HepG2 (cell line): ENCODE data around the gene NRBP1. TPM values are rescaled to one million over a fixed set of nuclear protein-coding genes. Genes with fewer than 3 reads are reported as not detected.

Experiments
- ARID2 ChIP-seq: sonication (generic); formaldehyde crosslinking; IDR thresholded peaks from 2 replicates; pipeline ENCODE4 v1.8.1; 2022; ENCODE audit warnings: mild to moderate bottlenecking, missing genetic modification reagents, borderline replicate concordance
- DPF2 ChIP-seq: sonication (generic); formaldehyde crosslinking; IDR thresholded peaks from 2 replicates; pipeline ENCODE4 v1.4.0; 2020; ENCODE audit warnings: mild to moderate bottlenecking, low read depth, missing genetic modification reagents, borderline replicate concordance
- HDAC1 ChIP-seq: sonication (generic); formaldehyde crosslinking; IDR thresholded peaks from 2 replicates; pipeline ENCODE4 v1.5.1; 2020; ENCODE audit warnings: mild to moderate bottlenecking, missing genetic modification reagents
- HOXA5 ChIP-seq: sonication (generic); formaldehyde crosslinking; IDR thresholded peaks from 2 replicates; pipeline ENCODE4 v1.4.0; 2020; ENCODE audit warnings: missing genetic modification reagents
- HOXD1 ChIP-seq: sonication (generic); formaldehyde crosslinking; IDR thresholded peaks from 2 replicates; pipeline ENCODE4 v1.5.0; 2020; ENCODE audit warnings: missing genetic modification reagents
- MEIS2 ChIP-seq: sonication (generic); formaldehyde crosslinking; IDR thresholded peaks from 2 replicates; pipeline ENCODE4 v1.9.0; 2021; ENCODE audit warnings: mild to moderate bottlenecking, missing genetic modification reagents
- NFE2 ChIP-seq: sonication (generic); formaldehyde crosslinking; IDR thresholded peaks from 2 replicates; pipeline ENCODE4 v1.4.0; 2020; ENCODE audit warnings: missing genetic modification reagents
- NFYC ChIP-seq: IDR thresholded peaks from 2 replicates; pipeline ENCODE4 v1.6.1; 2016; ENCODE audit warnings: missing genetic modification reagents, missing compliant biosample characterization
- SMAD3 ChIP-seq: sonication (generic); formaldehyde crosslinking; IDR thresholded peaks from 2 replicates; pipeline ENCODE4 v1.4.0; 2020; ENCODE audit warnings: missing genetic modification reagents
- TAF15 ChIP-seq: fragments of 200-400 bp; formaldehyde crosslinking; IDR thresholded peaks from one replicate; pipeline ENCODE4 v1.6.1; 2018; ENCODE audit warnings: mild to moderate bottlenecking, low read depth, low read length; ENCODE audit not compliant: poor library complexity, severe bottlenecking
- TOE1 ChIP-seq: sonication (generic); formaldehyde crosslinking; IDR thresholded peaks from 2 replicates; pipeline ENCODE4 v1.4.0; 2020; ENCODE audit warnings: mild to moderate bottlenecking, missing genetic modification reagents
- ZNF264 ChIP-seq: sonication (generic); formaldehyde crosslinking; IDR thresholded peaks from 2 replicates; pipeline ENCODE4 v1.4.0; 2020; ENCODE audit warnings: missing genetic modification reagents
- ZNF451 ChIP-seq: sonication (generic); formaldehyde crosslinking; IDR thresholded peaks from 2 replicates; pipeline ENCODE4 v1.5.0; 2020; ENCODE audit warnings: mild to moderate bottlenecking, missing genetic modification reagents
- ZNF567 ChIP-seq: sonication (generic); formaldehyde crosslinking; IDR thresholded peaks from 2 replicates; pipeline ENCODE4 v1.8.1; 2023; ENCODE audit warnings: mild to moderate bottlenecking, missing genetic modification reagents, borderline replicate concordance
- ZNF577 ChIP-seq: sonication (generic); formaldehyde crosslinking; IDR thresholded peaks from 2 replicates; pipeline ENCODE4 v1.4.0; 2020; ENCODE audit warnings: mild to moderate bottlenecking, low read depth, missing genetic modification reagents, borderline replicate concordance
- ZNF629 ChIP-seq: sonication (generic); formaldehyde crosslinking; conservative IDR thresholded peaks from 2 replicates; pipeline ENCODE4 v1.5.0; 2020; ENCODE audit warnings: missing genetic modification reagents
- ZNF878 ChIP-seq: sonication (generic); formaldehyde crosslinking; IDR thresholded peaks from 2 replicates; pipeline ENCODE4 v1.8.1; 2023; ENCODE audit warnings: mild to moderate bottlenecking, missing genetic modification reagents, moderate library complexity
- polyA plus RNA-seq, 8 experiments: library from polyadenylated mRNA; depleted of rRNA in 3 of 8; stranded (reverse) in 7 of 8; unstranded in 1 of 8; fragments of >200 nt; fragmentation: Illumina TruSeq in 4 of 8; extraction: Trizol in 4 of 8; gene quantifications; 2 replicates each; pipeline versions ENCODE4 v1.2.1 to v1.2.3, GENCODE V29; 2011 to 2016; ENCODE audit warnings: low read depth in 4 of 8, missing spikeins in 1 of 8, mixed read lengths in 1 of 8; ENCODE audit not compliant: insufficient read depth in 1 of 8
- total RNA-seq, 5 experiments: library from RNA; depleted of rRNA; stranded (reverse); fragments of >200 nt; fragmentation: Illumina TruSeq; extraction: Trizol; gene quantifications; 2 replicates each; pipeline ENCODE4 v1.2.3, GENCODE V29; 2016; ENCODE audit warnings: low read depth in 1 of 5
- TF ChIP-seq, protein P1 (sequence below): sonication (generic); formaldehyde crosslinking; IDR thresholded peaks from 2 replicates; pipeline ENCODE4 v1.5.0; 2020; ENCODE audit warnings: missing genetic modification reagents
- TF ChIP-seq, protein P2 (sequence below): sonication (generic); formaldehyde crosslinking; IDR thresholded peaks from 2 replicates; pipeline ENCODE4 v1.4.0; 2020; ENCODE audit warnings: mild to moderate bottlenecking, missing genetic modification reagents, borderline replicate concordance
- TF ChIP-seq, protein P3 (sequence below): sonication (generic); formaldehyde crosslinking; IDR thresholded peaks from 2 replicates; pipeline ENCODE4 v1.4.0; 2020; ENCODE audit warnings: missing genetic modification reagents, mild to moderate bottlenecking, borderline replicate concordance

Gene NRBP1
- total and polyA plus RNA-seq, 2 of the 13 experiments (the other 11 are each of a cell fraction or from before 2014, with no cell fraction given) = 165 to 240 TPM

DNA sequence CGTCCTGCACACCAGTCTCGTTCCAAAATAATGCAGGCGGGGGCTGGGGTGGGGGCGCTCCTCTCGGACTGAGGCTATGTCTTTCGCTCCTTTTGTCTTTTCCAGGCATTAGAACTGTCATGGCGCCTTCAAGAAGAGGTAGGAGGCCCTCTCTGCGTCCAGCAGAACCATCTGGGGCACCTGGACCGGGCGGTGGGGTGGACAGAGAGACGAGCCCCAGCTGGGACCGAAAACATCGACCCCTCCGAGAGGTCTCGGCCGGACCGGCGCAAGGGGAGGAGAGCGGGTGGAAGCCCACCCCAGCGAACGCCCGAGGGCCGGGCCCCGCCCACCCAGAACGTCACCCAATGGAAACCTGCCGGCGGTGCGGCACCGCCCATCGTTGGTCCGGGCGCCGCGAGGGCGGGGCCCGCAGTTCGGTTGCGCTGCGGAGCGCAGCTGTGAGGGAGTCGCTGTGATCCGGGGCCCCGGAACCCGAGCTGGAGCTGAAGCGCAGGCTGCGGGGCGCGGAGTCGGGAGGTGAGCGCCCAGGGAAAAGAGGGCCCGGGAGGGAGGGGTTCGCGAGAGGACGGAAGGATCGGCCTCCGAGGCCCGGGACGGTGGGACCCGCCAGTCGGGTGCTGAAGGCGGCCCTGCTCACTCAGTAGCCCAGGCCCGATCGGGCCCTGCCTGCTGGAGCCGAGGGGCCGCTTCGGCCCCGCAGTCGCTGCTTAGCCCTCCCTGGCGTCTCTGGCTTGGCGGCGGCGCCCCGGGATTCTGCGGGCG lies at the start of gene NRBP1 (continued):
- TF ChIP-seq TAF15 (peak; percentile 99), NFE2 (CRISPR knock-in tag) (0 out of 2 replicates have a peak, but pooled peaks have one; percentile 11), HOXD1 (CRISPR knock-in tag) (peak; percentile 70), ZNF451 (peak; percentile 85), ARID2 (CRISPR knock-in tag) (no peak), NFYC (CRISPR knock-in tag) (peak; percentile 81), MEIS2 (peak; percentile 20; the same call in 1 of the 2 replicates), ZNF577 (CRISPR knock-in tag) (no peak), SMAD3 (CRISPR knock-in tag) (0 out of 2 replicates have a peak, but pooled peaks have one; percentile 17), DPF2 (CRISPR knock-in tag) (no peak), ZNF264 (CRISPR knock-in tag) (peak; percentile 34; the same call in 1 of the 2 replicates), TOE1 (no peak), ZNF878 (CRISPR knock-in tag) (peak; percentile 71), ZNF567 (CRISPR knock-in tag) (peak; percentile 71; the same call in 1 of the 2 replicates), HDAC1 (peak; percentile 91), HOXA5 (CRISPR knock-in tag) (peak; percentile 97), ZNF629 (CRISPR knock-in tag) (no peak)
- TF ChIP-seq, protein P1, sequence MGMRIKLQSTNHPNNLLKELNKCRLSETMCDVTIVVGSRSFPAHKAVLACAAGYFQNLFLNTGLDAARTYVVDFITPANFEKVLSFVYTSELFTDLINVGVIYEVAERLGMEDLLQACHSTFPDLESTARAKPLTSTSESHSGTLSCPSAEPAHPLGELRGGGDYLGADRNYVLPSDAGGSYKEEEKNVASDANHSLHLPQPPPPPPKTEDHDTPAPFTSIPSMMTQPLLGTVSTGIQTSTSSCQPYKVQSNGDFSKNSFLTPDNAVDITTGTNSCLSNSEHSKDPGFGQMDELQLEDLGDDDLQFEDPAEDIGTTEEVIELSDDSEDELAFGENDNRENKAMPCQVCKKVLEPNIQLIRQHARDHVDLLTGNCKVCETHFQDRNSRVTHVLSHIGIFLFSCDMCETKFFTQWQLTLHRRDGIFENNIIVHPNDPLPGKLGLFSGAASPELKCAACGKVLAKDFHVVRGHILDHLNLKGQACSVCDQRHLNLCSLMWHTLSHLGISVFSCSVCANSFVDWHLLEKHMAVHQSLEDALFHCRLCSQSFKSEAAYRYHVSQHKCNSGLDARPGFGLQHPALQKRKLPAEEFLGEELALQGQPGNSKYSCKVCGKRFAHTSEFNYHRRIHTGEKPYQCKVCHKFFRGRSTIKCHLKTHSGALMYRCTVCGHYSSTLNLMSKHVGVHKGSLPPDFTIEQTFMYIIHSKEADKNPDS (CRISPR knock-in tag) = peak; percentile 87; the same call in 1 of the 2 replicates
- TF ChIP-seq, protein P2, sequence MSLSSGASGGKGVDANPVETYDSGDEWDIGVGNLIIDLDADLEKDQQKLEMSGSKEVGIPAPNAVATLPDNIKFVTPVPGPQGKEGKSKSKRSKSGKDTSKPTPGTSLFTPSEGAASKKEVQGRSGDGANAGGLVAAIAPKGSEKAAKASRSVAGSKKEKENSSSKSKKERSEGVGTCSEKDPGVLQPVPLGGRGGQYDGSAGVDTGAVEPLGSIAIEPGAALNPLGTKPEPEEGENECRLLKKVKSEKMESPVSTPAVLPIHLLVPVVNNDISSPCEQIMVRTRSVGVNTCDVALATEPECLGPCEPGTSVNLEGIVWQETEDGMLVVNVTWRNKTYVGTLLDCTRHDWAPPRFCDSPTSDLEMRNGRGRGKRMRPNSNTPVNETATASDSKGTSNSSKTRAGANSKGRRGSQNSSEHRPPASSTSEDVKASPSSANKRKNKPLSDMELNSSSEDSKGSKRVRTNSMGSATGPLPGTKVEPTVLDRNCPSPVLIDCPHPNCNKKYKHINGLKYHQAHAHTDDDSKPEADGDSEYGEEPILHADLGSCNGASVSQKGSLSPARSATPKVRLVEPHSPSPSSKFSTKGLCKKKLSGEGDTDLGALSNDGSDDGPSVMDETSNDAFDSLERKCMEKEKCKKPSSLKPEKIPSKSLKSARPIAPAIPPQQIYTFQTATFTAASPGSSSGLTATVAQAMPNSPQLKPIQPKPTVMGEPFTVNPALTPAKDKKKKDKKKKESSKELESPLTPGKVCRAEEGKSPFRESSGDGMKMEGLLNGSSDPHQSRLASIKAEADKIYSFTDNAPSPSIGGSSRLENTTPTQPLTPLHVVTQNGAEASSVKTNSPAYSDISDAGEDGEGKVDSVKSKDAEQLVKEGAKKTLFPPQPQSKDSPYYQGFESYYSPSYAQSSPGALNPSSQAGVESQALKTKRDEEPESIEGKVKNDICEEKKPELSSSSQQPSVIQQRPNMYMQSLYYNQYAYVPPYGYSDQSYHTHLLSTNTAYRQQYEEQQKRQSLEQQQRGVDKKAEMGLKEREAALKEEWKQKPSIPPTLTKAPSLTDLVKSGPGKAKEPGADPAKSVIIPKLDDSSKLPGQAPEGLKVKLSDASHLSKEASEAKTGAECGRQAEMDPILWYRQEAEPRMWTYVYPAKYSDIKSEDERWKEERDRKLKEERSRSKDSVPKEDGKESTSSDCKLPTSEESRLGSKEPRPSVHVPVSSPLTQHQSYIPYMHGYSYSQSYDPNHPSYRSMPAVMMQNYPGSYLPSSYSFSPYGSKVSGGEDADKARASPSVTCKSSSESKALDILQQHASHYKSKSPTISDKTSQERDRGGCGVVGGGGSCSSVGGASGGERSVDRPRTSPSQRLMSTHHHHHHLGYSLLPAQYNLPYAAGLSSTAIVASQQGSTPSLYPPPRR = no peak; the same call in 1 of the 2 replicates
- TF ChIP-seq, protein P3, sequence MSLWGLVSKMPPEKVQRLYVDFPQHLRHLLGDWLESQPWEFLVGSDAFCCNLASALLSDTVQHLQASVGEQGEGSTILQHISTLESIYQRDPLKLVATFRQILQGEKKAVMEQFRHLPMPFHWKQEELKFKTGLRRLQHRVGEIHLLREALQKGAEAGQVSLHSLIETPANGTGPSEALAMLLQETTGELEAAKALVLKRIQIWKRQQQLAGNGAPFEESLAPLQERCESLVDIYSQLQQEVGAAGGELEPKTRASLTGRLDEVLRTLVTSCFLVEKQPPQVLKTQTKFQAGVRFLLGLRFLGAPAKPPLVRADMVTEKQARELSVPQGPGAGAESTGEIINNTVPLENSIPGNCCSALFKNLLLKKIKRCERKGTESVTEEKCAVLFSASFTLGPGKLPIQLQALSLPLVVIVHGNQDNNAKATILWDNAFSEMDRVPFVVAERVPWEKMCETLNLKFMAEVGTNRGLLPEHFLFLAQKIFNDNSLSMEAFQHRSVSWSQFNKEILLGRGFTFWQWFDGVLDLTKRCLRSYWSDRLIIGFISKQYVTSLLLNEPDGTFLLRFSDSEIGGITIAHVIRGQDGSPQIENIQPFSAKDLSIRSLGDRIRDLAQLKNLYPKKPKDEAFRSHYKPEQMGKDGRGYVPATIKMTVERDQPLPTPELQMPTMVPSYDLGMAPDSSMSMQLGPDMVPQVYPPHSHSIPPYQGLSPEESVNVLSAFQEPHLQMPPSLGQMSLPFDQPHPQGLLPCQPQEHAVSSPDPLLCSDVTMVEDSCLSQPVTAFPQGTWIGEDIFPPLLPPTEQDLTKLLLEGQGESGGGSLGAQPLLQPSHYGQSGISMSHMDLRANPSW (CRISPR knock-in tag) = no peak
